Measurements from ENCODE around the gene SLC29A1. TPM values are rescaled to one million over a fixed set of nuclear protein-coding genes. Genes with fewer than 3 reads are reported as not detected.

SLC29A1 gene
- total and polyA plus RNA-seq, 4 donors, result 15.1 to 67.2 (median 16.7) TPM

- Histone ChIP-seq H3K4me3 (ENCODE audit: low read depth in 1 of 3, low read length in 3 of 3) (no peak overlapping the region), H3K27me3 (ENCODE audit: control insufficient read depth in 4 of 4, insufficient read depth in 4 of 4, low read length in 3 of 4) (no peaks in the 10 kb centered on the region), H3K27ac (ENCODE audit: low read depth in 1 of 2, low read length in 2 of 2) (peak overlapping the region in 1 of 2 donors; percentile 37), H3K9ac (ENCODE audit: low read depth in 1 of 2, low read length in 2 of 2) (no peak overlapping the region), H3K36me3 (ENCODE audit: control insufficient read depth in 4 of 4, insufficient read depth in 3 of 4, low read depth in 1 of 4, low read length in 3 of 4) (no peaks in the 10 kb centered on the region), H3K4me1 (ENCODE audit: control insufficient read depth in 4 of 4, insufficient read depth in 4 of 4, low read length in 3 of 4) (peaks cover 0 to 6% (median 0%) of the 10 kb centered on the region in 4 donors), H3K9me3 (ENCODE audit: control insufficient read depth in 4 of 4, low read length in 3 of 4) (no peaks in the 10 kb centered on the region)
- DNase-seq (ENCODE audit: low spot score), result no peak
- 91% methylated on average over 9 of the region's 9 CpGs for WGBS
- no peak for TF ChIP-seq GABPA (IDR thresholded peaks at IDR 0.05 in 1 of 2, conservative IDR thresholded peaks at IDR 0.05 in 1 of 2)
- no peak for TF ChIP-seq RXRA (IDR thresholded peaks at IDR 0.05)
- no peak for TF ChIP-seq EGR1 (IDR thresholded peaks at IDR 0.05; ENCODE audit: low read depth in 2 of 2)
- TF ChIP-seq CTCF (IDR thresholded peaks at IDR 0.05; ENCODE audit: low read depth, low read length, missing input control), result no peak
- TF ChIP-seq TAF1 (conservative IDR thresholded peaks at IDR 0.05), result no peak
- TF ChIP-seq RAD21 (IDR thresholded peaks at IDR 0.05), result no peak
- TF ChIP-seq SP1 (IDR thresholded peaks at IDR 0.05), result no peak
- TF ChIP-seq YY1 (IDR thresholded peaks at IDR 0.05), result no peak
- TF ChIP-seq HNF4A (conservative IDR thresholded peaks at IDR 0.05), result no peak
- no peak for TF ChIP-seq ATF3 (IDR thresholded peaks at IDR 0.05)
- no peak for TF ChIP-seq HNF4G (IDR thresholded peaks at IDR 0.05)
Observed at GRCh38 chr6:44178424-44179071, 44.8 kb upstream of the SLC29A1 start.

GRCh38 chr6:44179072-44179536 is 44.3 kb upstream of the SLC29A1 start:
- Histone ChIP-seq H3K4me3 (ENCODE audit: low read depth in 1 of 3, low read length in 3 of 3) (no peak overlapping the region), H3K9me3 (ENCODE audit: control insufficient read depth in 4 of 4, low read length in 3 of 4) (no peaks in the 10 kb centered on the region), H3K27me3 (ENCODE audit: control insufficient read depth in 4 of 4, insufficient read depth in 4 of 4, low read length in 3 of 4) (no peaks in the 10 kb centered on the region), H3K9ac (ENCODE audit: low read depth in 1 of 2, low read length in 2 of 2) (no peak overlapping the region), H3K36me3 (ENCODE audit: control insufficient read depth in 4 of 4, insufficient read depth in 3 of 4, low read depth in 1 of 4, low read length in 3 of 4) (no peaks in the 10 kb centered on the region), H3K4me1 (ENCODE audit: control insufficient read depth in 4 of 4, insufficient read depth in 4 of 4, low read length in 3 of 4) (peaks cover 0 to 6% (median 0%) of the 10 kb centered on the region in 4 donors), H3K27ac (ENCODE audit: low read depth in 1 of 2, low read length in 2 of 2) (no peak overlapping the region)
- DNase-seq (ENCODE audit: low spot score), result no peak
- WGBS, result 40% methylated on average over 4 of the region's 4 CpGs
- TF ChIP-seq JUND (IDR thresholded peaks at IDR 0.05) (peak in 1 of 2 donors; percentile 26), HNF4G (IDR thresholded peaks at IDR 0.05) (no peak), NR2F2 (IDR thresholded peaks at IDR 0.05) (peak; percentile 39)

GRCh38 chr6:44179648-44180047 is 43.7 kb upstream of the SLC29A1 start:
- Histone ChIP-seq H3K4me1 (ENCODE audit: control insufficient read depth in 4 of 4, insufficient read depth in 4 of 4, low read length in 3 of 4) (peaks cover 0 to 6% (median 0%) of the 10 kb centered on the region in 4 donors), H3K27me3 (ENCODE audit: control insufficient read depth in 4 of 4, insufficient read depth in 4 of 4, low read length in 3 of 4) (no peaks in the 10 kb centered on the region), H3K36me3 (ENCODE audit: control insufficient read depth in 4 of 4, insufficient read depth in 3 of 4, low read depth in 1 of 4, low read length in 3 of 4) (no peaks in the 10 kb centered on the region), H3K27ac (ENCODE audit: low read depth in 1 of 2, low read length in 2 of 2) (no peak overlapping the region), H3K9ac (ENCODE audit: low read depth in 1 of 2, low read length in 2 of 2) (no peak overlapping the region), H3K4me3 (ENCODE audit: low read depth in 1 of 3, low read length in 3 of 3) (no peak overlapping the region), H3K9me3 (ENCODE audit: control insufficient read depth in 4 of 4, low read length in 3 of 4) (no peaks in the 10 kb centered on the region)
- 95% methylated on average over 7 of the region's 7 CpGs for WGBS
- DNase-seq (ENCODE audit: low spot score), result no peak
- no peak for TF ChIP-seq FOXA2 (IDR thresholded peaks at IDR 0.05)
- TF ChIP-seq NR2F2 (IDR thresholded peaks at IDR 0.05), result no peak
- TF ChIP-seq HNF4A (conservative IDR thresholded peaks at IDR 0.05), result no peak
- TF ChIP-seq CTCF (IDR thresholded peaks at IDR 0.05; ENCODE audit: low read depth, low read length, missing input control), result no peak
- TF ChIP-seq JUND (IDR thresholded peaks at IDR 0.05), result no peak
- TF ChIP-seq ATF3 (IDR thresholded peaks at IDR 0.05), result no peak
- no peak for TF ChIP-seq SP1 (IDR thresholded peaks at IDR 0.05)
- no peak for TF ChIP-seq FOXA1 (IDR thresholded peaks at IDR 0.05)
- TF ChIP-seq REST (IDR thresholded peaks at IDR 0.05), result no peak
- TF ChIP-seq TAF1 (conservative IDR thresholded peaks at IDR 0.05), result no peak
- TF ChIP-seq MAX (IDR thresholded peaks at IDR 0.05), result no peak
- TF ChIP-seq HNF4G (IDR thresholded peaks at IDR 0.05), result no peak
- TF ChIP-seq EGR1 (IDR thresholded peaks at IDR 0.05; ENCODE audit: low read depth in 2 of 2), result no peak
- no peak for TF ChIP-seq GABPA (IDR thresholded peaks at IDR 0.05 in 1 of 2, conservative IDR thresholded peaks at IDR 0.05 in 1 of 2)
- no peak for TF ChIP-seq RAD21 (IDR thresholded peaks at IDR 0.05)
- no peak for TF ChIP-seq RXRA (IDR thresholded peaks at IDR 0.05)
- TF ChIP-seq YY1 (IDR thresholded peaks at IDR 0.05), result no peak
